ENCODE measurements around the gene TRIM63.

DNA sequence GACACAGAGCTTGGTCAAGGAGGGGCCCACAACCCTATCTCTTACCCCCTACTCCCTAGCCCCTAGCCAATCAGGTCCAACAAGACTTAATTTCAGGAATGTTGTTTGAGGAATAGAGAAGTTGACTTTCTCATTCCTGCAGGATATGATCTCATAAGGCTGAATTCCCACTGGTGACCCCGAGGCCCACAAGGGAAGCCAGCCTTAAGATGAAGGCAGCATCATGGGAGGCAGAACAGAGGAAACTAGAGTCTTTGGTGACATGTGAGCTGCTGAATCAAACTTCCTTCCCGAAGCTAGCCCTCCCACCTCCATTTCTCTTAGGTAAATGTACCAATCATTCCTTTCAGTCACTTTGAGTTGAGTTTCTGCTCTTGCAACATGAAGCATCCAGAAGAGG, 35.1 kb upstream of the TRIM63 start:
- TF ChIP-seq GTF2F1 (IDR thresholded peaks at IDR 0.05; ENCODE audit: borderline replicate concordance, low read depth, low read length) (no peak), EP300 (IDR thresholded peaks at IDR 0.05; ENCODE audit: borderline replicate concordance in 1 of 2, low read depth in 2 of 2, low read length in 2 of 2) (no peak), KDM1A (IDR thresholded peaks at IDR 0.05; ENCODE audit: borderline replicate concordance, low read length) (no peak), CBX5 (IDR thresholded peaks at IDR 0.05; ENCODE audit: low read depth, low read length) (no peak), JUND (IDR thresholded peaks at IDR 0.05; ENCODE audit: low read length) (no peak), GABPA (IDR thresholded peaks at IDR 0.05; ENCODE audit: borderline replicate concordance, insufficient read depth, low read length) (no peak), MAFK (IDR thresholded peaks at IDR 0.05; ENCODE audit: low read depth, low read length) (no peak), SIRT6 (IDR thresholded peaks at IDR 0.05; ENCODE audit: low read length) (no peak), PHF8 (conservative IDR thresholded peaks at IDR 0.05; ENCODE audit: low read depth, low read length) (no peak), ZNF274 (IDR thresholded peaks at IDR 0.05; ENCODE audit: borderline replicate concordance, extremely low read depth, low read length) (no peak), SP1 (IDR thresholded peaks at IDR 0.05; ENCODE audit: low read depth, low read length) (no peak), CHD2 (IDR thresholded peaks at IDR 0.05; ENCODE audit: low read length) (no peak), RFX5 (IDR thresholded peaks at IDR 0.05; ENCODE audit: borderline replicate concordance, low read depth, low read length) (no peak)
- TF ChIP-seq, protein P1, sequence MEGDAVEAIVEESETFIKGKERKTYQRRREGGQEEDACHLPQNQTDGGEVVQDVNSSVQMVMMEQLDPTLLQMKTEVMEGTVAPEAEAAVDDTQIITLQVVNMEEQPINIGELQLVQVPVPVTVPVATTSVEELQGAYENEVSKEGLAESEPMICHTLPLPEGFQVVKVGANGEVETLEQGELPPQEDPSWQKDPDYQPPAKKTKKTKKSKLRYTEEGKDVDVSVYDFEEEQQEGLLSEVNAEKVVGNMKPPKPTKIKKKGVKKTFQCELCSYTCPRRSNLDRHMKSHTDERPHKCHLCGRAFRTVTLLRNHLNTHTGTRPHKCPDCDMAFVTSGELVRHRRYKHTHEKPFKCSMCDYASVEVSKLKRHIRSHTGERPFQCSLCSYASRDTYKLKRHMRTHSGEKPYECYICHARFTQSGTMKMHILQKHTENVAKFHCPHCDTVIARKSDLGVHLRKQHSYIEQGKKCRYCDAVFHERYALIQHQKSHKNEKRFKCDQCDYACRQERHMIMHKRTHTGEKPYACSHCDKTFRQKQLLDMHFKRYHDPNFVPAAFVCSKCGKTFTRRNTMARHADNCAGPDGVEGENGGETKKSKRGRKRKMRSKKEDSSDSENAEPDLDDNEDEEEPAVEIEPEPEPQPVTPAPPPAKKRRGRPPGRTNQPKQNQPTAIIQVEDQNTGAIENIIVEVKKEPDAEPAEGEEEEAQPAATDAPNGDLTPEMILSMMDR (IDR thresholded peaks at IDR 0.05; ENCODE audit: control extremely low read depth in 1 of 3, insufficient read depth in 1 of 3, low read depth in 1 of 3, low read length in 3 of 3) = no peak

Measured in H1 (cell line).